Esophagus squamous epithelium (tissue), 5 donors: ENCODE data around the gene CALY. TPM values are rescaled to one million over a fixed set of nuclear protein-coding genes. Genes with fewer than 3 reads are reported as not detected.

Experiments used
- DNase-seq: peaks from one replicate; lab custom pipeline; 2025; lab: John Stamatoyannopoulos, UW
- H3K27ac ChIP-seq, 4 donors: fragments of 200-600 bp; sonication (generic); one replicate each; pipeline ENCODE4 v1.5.1; 2016 to 2019; ENCODE audit warnings: mild to moderate bottlenecking in 1 of 4
- H3K27me3 ChIP-seq, 4 donors: fragments of 200-600 bp; sonication (generic); 1 replicate in 3 of 4; 2 replicates in 1 of 4; pipeline versions ENCODE4 v1.5.1 to v1.6.0; 2017 to 2021; ENCODE audit warnings: antibody characterized with exemption in 1 of 4
- H3K36me3 ChIP-seq, 3 donors: fragments of 200-600 bp; sonication (generic); one replicate each; pipeline ENCODE4 v1.5.1; 2016 to 2019
- H3K4me1 ChIP-seq, 3 donors: fragments of 200-600 bp; sonication (generic); one replicate each; pipeline ENCODE4 v1.5.1; 2017 to 2019
- H3K4me3 ChIP-seq, 4 donors: fragments of 200-600 bp; sonication (generic); 1 replicate in 3 of 4; 2 replicates in 1 of 4; pipeline ENCODE4 v1.5.1; 2016 to 2019; ENCODE audit warnings: mild to moderate bottlenecking in 2 of 4, moderate library complexity in 1 of 4
- H3K9me3 ChIP-seq, 3 donors: fragments of 200-600 bp; sonication (generic); one replicate each; pipeline ENCODE4 v1.5.1; 2016 to 2019
- POLR2A ChIP-seq, 4 donors: fragments of 450-650 bp; IDR thresholded peaks; one replicate each; pipeline ENCODE4 v1.6.1; 2017; ENCODE audit warnings: antibody characterized with exemption in 4 of 4, mild to moderate bottlenecking in 4 of 4, moderate library complexity in 3 of 4
- WGBS, 2 donors: methylation state at CpG; one replicate each; pipeline ENCODE4 v1.1.5; 2018; 5-methylcytosine and 5-hydroxymethylcytosine counted together
- intact Hi-C: fragments of 100-400 bp; cut with DNase I; formaldehyde crosslinking; loops from one replicate; pipeline ENCODE4 v1.15.0; 2022
- total RNA-seq, 4 donors: library from RNA; depleted of rRNA; stranded (reverse); fragments of >200 nt; gene quantifications; one replicate each; pipeline ENCODE4 v1.1.0, GENCODE V29; 2016
- TF ChIP-seq, protein P1 (sequence below), 6 experiments: fragments of 450-650 bp in 4 of 6; fragments of 200-600 bp in 2 of 6; sonication (generic) in 2 of 6; IDR thresholded peaks; one replicate each; pipeline ENCODE4 v1.5.1; 2016 to 2019; ENCODE audit warnings: antibody characterized with exemption in 6 of 6, mild to moderate bottlenecking in 4 of 6, moderate library complexity in 4 of 6
- donor health status: DM: yes; HTN: yes; CAD: no.

The CALY gene
- total RNA-seq, 4 donors from 2014 or later = not detected

DNA sequence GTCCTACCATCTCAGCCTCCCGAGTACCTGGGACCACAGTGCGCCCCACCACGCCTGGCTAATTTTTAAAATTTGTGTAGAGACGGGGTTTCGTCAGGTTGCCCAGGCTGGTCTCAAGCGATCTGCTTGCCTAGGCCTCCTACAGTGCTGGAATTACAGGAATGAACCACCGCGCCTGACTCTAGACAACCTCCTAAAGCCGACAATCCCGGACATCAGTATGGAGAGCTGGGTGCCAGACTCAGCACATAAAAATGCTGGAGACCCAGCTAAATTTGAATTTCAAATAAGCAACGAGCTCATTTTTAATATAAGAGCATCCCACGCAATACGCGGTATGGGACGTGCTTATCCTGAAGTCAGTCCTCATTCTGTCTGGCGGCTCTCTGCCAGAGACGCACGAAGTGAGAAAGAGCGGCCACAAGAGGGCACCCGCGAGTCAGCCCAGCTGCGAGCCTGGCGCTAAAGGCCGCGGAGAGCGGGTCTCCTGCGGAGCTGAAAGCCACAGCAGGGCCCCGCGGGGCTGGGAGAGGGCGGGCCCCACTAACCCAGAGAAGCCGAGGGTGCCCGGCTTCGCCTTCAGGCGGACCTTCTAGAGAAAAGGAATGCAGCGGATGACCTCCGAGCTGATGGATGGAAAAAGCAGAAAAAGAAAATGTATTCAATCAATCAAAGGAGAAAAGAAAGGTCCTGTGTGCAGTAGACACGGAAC, 7.0 kb downstream of the CALY start:
- H3K4me3 ChIP-seq = peak overlapping the region in 3 of 4 donors; percentile 20 to 57 (median 30)
- intact Hi-C loops = no loop called here
- no peak for TF ChIP-seq POLR2A (IDR thresholded peaks at IDR 0.05)
- TF ChIP-seq, protein P1, sequence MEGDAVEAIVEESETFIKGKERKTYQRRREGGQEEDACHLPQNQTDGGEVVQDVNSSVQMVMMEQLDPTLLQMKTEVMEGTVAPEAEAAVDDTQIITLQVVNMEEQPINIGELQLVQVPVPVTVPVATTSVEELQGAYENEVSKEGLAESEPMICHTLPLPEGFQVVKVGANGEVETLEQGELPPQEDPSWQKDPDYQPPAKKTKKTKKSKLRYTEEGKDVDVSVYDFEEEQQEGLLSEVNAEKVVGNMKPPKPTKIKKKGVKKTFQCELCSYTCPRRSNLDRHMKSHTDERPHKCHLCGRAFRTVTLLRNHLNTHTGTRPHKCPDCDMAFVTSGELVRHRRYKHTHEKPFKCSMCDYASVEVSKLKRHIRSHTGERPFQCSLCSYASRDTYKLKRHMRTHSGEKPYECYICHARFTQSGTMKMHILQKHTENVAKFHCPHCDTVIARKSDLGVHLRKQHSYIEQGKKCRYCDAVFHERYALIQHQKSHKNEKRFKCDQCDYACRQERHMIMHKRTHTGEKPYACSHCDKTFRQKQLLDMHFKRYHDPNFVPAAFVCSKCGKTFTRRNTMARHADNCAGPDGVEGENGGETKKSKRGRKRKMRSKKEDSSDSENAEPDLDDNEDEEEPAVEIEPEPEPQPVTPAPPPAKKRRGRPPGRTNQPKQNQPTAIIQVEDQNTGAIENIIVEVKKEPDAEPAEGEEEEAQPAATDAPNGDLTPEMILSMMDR (IDR thresholded peaks at IDR 0.05) = peak; percentile 82 to 97 (median 86)
- H3K9me3 ChIP-seq = no peaks in the 10 kb centered on the region
- peaks cover 15 to 87% (median 34%) of the 10 kb centered on the region in 4 donors for H3K27me3 ChIP-seq
- DNase-seq = no peak
- peaks cover 15 to 36% (median 19%) of the 10 kb centered on the region in 3 donors for H3K4me1 ChIP-seq
- no peak overlapping the region for H3K27ac ChIP-seq
- H3K36me3 ChIP-seq = no peaks in the 10 kb centered on the region
- 7 to 17% methylated on average over 12 to 26 of the region's 37 CpGs for WGBS, 2 donors

DNA sequence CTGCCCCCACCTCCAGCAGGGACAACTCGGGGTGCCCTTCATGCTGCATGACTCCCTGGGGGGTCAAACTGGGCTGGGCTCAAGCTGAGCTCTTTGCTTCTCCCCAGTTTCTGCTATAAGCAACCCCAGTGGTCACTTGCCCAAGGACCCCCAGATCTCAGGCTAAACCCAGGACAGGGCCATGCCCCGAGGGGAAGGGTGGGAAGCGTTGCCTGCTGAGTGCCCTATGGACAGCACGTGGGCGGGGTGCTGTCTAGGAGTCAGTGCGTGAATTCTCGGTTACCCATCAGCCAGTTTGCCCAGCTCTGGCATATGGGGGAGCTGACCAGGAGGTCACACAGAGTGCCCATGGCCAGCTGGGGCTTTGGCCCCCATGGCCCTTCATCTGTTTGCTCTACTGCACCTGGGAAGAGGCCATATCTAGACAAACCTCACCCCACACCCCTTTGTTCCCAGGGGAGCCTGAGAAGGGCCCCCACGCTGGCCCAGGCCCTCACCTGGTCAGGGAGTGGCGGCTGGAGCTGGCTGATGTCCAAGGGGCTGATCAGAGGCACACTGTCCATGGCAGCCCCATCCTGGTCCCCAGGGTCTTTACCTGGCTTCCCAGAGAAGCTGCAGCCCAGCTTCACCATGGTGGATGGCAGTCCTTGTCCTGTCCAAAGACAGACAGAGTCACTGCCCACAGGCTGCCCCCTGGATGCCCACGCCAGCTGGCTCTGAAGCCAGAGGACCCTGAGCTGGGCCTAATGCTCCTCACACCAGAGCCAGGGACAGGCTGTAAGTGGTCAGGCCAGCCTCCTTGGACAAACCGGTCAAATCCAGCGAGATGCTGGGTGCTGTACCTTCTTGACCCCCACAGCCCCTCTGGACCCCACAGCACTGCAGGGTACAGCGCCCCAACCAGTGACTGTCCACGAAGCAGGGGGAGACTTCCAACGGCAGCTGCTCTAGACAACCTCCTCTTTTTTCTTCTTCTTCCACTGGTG, 8.0 kb downstream of the CALY start:
- no peaks in the 10 kb centered on the region for H3K36me3 ChIP-seq
- WGBS, 2 donors = 68 to 83% methylated on average over 6 to 11 of the region's 15 CpGs
- intact Hi-C loops = no loop called here
- peaks cover 18 to 42% (median 19%) of the 10 kb centered on the region in 3 donors for H3K4me1 ChIP-seq
- peaks cover 15 to 91% (median 33%) of the 10 kb centered on the region in 4 donors for H3K27me3 ChIP-seq
- H3K4me3 ChIP-seq = no peak overlapping the region
- H3K27ac ChIP-seq = no peak overlapping the region
- TF ChIP-seq, protein P1 (IDR thresholded peaks at IDR 0.05) = no peak
- TF ChIP-seq POLR2A (IDR thresholded peaks at IDR 0.05) = no peak
- H3K9me3 ChIP-seq = no peaks in the 10 kb centered on the region
- DNase-seq = no peak

DNA sequence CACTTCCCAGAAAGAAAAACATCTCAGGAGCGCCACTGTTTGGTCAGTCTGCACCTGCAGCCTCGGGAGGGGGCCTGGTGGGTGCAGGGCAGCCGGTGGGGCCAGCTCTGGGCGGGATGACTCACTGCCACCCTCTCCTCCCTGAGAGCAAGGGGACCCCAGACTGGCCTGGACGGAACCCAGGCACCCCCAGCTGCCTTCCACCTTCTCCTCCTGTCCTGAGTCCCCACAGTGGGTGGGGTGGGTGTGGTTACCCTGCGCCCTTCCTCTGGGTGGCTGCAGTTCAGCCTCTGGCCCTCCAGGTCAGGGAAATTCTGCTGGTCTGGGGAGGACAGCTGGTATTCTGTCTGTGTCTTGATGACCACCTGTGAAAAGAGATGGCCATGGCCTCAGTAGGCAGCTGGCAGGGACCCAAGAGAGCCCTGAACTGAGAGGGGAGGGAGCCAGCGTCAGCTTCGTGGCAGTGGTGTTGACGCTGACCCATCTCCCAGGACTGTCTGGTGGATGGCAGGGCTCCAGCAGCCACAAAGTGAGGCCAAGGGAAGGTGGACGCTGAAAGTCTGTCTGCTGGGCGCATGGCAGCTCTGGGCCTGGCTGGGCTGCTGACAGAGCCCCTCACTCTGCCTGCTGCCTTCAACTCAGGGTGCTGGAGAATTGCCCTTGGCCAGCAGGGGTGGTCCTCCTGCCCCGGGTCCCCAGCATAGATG, 8.9 kb downstream of the CALY start:
- DNase-seq = no peak
- intact Hi-C loops = no loop called here
- WGBS, 2 donors = 18 to 20% methylated on average over 2 to 3 of the region's 12 CpGs
- Histone ChIP-seq H3K36me3 (no peaks in the 10 kb centered on the region), H3K9me3 (no peaks in the 10 kb centered on the region), H3K27me3 (peaks cover 15 to 84% (median 33%) of the 10 kb centered on the region in 4 donors), H3K4me1 (peaks cover 18 to 42% (median 19%) of the 10 kb centered on the region in 3 donors), H3K4me3 (no peak overlapping the region), H3K27ac (no peak overlapping the region)
- TF ChIP-seq, protein P1 (IDR thresholded peaks at IDR 0.05) = no peak
- no peak for TF ChIP-seq POLR2A (IDR thresholded peaks at IDR 0.05)

DNA sequence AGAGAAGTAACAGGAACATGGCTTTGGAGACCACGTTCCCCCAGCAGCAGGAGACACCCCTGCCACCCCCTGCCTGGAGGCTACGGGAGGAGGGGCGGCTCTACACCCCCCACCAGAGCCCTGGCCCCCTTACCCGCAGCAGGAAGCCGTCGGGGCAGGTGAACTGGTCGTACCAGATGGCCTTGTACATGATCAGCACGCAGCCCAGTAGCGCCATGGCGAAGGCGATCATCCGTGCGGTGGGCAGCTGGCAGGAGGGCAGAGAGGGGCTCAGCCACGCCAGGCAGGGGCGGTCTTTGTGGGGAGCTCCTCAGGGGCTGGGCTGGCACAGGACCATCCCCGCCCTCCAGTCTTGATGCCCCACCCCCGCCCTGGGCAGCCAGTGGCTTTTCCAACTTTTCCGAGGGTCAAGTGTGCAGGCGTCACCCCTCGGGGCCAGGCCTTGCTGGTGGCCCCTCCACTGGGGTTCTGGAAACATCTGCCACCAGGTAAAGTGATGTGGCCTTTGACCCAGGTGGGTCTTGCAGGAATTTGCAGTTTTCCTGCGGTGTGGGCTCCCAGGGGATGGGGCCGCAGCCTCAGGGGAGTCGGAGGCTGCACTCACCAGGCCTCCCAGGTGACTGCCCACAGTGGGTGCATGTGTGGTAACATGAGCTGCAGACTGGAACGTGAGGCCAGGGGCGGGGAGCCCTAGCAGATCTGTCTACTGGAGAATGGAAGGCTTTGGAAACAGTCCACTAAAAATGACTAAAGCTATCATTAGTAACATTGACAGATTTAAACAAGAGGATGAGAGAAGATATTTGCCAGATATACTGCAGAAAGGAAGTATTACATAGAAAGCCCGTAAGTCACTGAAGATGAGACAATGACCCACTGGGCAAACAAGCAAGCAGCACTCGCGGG, 9.7 kb downstream of the CALY start:
- intact Hi-C loops = no loop called here
- no peak overlapping the region for H3K27ac ChIP-seq
- no peaks in the 10 kb centered on the region for H3K36me3 ChIP-seq
- H3K27me3 ChIP-seq = peaks cover 15 to 76% (median 33%) of the 10 kb centered on the region in 4 donors
- no peaks in the 10 kb centered on the region for H3K9me3 ChIP-seq
- peaks cover 18 to 42% (median 19%) of the 10 kb centered on the region in 3 donors for H3K4me1 ChIP-seq
- no peak for TF ChIP-seq POLR2A (IDR thresholded peaks at IDR 0.05)
- TF ChIP-seq, protein P1 (IDR thresholded peaks at IDR 0.05) = no peak
- H3K4me3 ChIP-seq = no peak overlapping the region
- no peak for DNase-seq
- WGBS, 2 donors = 11 to 12% methylated on average over 7 to 14 of the region's 28 CpGs
